ENCODE results near the gene SLAIN2.

The SLAIN2 gene

DNA sequence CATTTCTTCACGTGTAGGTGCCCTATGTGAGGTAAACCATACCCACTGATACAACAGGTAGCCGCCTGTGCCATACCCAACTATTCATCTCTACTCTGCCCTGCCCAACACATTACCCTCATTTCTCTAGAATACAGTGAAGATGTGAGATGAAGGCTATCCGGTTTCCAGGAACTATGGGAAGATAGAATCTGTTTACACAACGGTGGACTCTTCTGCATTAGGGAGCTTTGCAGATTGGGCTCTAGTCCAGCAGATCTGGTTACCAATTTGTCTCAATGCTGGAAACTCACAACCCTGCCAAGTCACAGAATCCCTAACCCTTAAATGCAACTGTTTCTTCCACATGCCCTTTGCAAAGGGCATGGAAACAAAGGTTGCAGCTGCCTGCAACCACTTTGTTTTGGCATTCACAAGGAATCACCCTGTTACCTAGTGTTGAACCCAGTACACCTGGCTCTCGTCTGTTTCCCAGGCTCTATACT, 6.4 kb upstream of the SLAIN2 start:
- DNase-seq: no peak

GRCh38 chr4:48336146-48336870, 5.0 kb upstream of the SLAIN2 start:
- no peak for DNase-seq

DNA sequence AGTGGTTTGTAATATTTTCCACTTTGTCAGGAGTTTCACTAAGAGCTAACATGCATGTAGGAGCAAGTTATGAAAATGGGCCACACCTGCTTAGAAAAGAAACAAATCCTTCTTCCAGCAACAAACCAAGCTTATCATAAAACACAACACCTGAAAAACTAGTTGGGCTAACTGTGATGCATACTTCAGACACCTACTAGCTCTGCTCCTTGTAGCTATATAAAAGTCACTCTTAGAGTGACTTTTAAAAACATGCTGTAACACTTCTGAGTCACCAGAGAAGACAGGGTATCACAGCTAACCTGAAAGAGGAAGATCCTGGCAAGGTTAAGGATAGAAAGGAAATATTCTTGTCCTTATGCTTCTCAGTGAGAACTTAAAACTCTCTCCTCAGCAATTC, 3.6 kb upstream of the SLAIN2 start:
- no peak for DNase-seq

GRCh38 chr4:48339642-48340041, 1.7 kb upstream of the SLAIN2 start:
- DNase-seq: no peak

- DNase-seq: peak; percentile 1
These were observed 909 bp upstream of the SLAIN2 start for GRCh38 chr4:48340276-48340964.

DNA sequence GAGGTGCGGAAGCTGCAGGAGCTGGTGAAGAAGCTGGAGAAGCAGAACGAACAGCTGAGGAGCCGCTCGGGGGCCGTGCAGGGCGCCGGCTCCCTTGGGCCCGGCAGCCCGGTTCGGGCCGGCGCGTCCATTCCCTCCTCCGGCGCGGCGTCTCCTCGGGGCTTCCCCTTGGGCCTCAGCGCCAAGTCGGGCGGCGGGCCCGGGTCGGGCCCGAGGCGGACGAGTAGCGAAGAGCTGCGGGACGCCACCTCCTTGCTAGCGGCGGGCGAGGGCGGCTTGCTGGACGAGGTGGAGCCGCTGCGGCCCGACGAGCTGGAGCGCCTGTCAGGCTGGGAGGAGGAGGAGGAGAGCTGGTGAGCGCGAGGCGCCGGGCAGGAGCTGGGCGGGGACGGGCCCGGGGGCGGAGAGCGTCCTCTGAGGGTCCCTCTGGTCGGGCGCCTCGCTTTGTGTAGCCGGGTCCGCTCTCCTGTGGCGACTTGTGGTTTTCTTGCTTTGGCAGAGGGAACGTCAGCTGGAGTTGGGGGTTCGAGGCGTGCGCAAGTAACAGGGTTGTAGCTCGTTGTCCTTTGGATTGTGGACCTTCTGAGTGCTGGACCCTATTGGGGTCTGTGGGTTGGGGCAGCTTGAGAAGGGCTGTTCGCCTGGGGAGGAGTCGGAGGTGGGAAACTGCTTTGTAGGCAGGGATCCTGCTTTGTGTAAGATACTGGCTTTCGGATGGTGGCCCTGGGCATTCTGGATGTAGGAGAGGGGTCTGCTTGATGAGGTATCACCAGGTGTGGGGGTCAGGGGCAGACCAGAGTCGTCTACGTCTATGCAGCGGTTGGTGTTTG, 662 bp downstream of the SLAIN2 start:
- DNase-seq: peak; percentile 41

- DNase-seq: no peak
These were observed 1.2 kb downstream of the SLAIN2 start for GRCh38 chr4:48342606-48342880.

DNA sequence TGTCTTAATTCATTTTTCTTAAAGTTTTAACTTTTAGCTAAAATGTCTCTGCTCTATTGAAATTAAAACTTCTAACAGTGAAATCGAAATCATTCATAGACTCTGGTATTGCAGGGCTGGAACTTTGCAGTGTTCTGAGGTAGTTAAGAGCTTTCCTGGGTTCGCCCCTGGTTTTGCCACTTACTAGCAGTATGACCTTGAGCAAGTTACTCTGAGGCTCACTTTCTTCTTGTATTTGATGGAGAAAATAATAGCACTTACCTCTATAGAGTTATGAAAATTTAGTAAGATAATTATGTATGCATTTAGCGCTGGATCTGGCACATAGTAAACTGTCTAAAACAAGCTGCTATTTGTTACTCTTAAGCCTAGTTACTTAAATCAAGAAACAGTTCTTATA, 1.7 kb downstream of the SLAIN2 start:
- no peak for DNase-seq

DNA sequence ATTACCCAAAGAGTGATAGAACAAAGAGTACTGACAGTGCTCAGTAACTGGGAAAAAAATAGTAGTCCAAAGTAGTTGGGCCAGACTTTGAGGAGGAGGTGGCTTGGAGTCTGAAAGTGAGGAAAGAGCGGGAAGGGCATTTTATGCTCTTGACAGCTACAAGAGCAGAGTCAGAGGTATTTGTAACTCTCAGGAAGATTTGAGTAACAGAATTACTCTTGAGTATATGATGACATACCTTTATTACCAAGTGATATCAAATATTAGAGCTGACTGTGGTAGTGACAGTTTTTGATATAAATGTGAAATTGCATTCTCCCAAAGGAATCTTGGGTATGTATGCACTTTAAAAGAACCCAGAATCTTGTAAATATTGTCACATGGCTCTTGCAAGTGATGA, 2.2 kb downstream of the SLAIN2 start:
- DNase-seq: no peak

DNA sequence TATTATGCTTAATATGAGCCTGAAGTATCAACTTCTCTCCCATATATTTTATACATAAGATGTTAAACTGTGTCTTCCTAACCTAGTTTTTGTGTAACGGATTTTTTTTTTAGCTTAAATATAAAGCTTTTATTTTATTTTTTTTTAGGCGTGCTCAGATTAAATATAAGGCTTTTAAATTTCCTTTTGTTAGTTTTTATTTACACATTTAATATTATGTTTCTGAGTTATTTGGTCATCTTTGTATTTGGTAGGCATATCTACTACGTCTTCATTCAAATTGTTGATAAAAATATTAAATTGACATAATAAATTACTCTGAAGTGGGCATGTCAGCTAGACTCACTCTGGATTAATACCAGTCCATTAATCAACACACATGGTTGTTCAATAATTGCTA, 4.2 kb downstream of the SLAIN2 start:
- no peak for DNase-seq

DNA sequence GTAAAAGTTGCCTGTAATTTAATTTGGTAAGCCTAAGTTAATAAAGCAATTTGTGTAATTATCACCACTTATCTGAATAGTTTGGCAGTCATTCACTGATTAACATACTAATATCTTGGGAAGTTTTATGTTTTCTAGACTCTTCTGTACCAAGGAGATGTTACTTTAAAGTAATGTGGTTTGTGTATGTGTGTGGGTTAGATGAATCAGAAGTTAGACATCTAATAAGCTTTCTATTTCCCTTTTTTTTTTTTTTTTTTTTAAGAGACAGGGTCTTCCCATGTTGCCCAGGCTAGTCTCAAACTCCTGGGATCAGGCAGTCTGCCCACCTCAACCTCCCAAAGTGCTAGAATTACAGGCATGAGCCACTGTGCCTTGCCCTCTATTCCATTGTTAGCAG, 5.3 kb downstream of the SLAIN2 start:
- no peak for DNase-seq

DNA sequence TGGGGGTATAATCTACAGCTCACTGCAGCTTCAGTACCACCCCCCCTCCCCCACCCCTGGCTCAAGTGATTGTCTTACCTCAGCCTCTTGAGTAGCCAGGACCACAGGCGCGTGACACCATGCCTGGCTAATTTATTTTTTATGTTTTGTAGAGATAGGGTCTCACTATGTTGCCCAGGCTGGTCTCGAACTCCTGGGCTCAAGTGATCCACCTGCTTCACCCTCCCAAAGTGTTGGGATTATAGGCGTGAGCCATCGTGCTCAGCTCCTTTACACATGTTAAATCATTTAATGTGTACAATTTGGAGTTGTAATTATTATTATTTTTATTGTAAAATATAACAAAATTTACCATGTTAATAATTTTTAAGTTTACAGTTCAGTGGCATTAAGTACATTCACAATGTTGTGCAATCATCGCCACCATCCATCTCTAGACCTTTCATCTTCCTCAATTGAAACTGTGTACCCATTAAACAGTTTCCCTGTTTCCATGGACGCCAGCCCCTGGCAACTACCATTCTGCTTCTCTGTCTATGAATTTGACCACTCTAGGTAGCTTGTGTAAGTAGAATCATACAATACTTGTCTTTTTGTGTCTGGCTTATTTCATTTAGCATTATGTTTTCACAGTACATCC, 6.1 kb downstream of the SLAIN2 start:
- no peak for DNase-seq

- no peak for DNase-seq
These were observed 9.5 kb downstream of the SLAIN2 start for GRCh38 chr4:48350871-48351270.

DNA sequence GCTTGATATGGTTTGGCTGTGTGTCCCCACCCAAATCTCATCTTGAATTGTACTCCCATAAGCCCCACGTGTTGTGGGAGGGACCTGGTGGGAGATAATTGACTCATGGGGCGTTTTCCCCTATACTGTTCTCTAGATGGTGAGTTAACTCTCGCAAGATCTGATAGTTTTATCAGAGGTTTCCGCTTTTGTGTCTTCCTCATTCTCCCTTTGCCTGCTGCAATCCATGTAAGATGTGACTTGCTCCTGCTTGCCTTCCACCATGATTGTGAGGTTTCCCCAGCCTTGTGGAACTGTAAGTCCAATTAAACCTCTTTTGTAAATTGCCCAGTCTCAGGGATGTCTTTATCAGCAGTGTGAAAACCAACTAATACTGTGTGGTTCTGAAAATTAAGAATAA, 11.5 kb downstream of the SLAIN2 start:
- no peak for DNase-seq

GRCh38 chr4:48356355-48356754, 15.0 kb downstream of the SLAIN2 start:
- no peak for DNase-seq

- no peak for DNase-seq
These were observed 19.1 kb downstream of the SLAIN2 start for GRCh38 chr4:48360285-48361011.

- DNase-seq: no peak
These were observed 19.7 kb downstream of the SLAIN2 start for GRCh38 chr4:48361012-48361400.

GRCh38 chr4:48366611-48367010, 25.3 kb downstream of the SLAIN2 start:
- DNase-seq: no peak

DNA sequence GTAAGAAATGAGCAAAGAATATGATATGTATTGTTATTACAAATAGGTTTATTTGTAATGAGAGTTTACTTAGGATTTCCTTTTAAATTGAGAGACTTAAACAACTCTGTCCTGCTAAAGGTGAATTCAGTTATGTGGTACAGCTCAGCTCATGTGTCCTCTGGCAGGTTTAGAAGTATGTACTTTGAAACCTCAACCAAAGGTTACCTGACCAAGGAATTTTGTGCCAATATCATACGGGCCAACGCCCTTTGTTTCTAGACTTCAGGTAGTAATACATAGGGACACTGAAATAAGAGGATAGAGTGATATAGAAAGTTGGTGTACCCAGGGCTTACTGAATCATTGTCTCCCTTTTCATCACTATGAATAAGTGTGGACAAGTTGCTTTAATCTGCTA, 25.7 kb downstream of the SLAIN2 start:
- no peak for DNase-seq

GRCh38 chr4:48368389-48368788, 27.1 kb downstream of the SLAIN2 start:
- DNase-seq: no peak

DNA sequence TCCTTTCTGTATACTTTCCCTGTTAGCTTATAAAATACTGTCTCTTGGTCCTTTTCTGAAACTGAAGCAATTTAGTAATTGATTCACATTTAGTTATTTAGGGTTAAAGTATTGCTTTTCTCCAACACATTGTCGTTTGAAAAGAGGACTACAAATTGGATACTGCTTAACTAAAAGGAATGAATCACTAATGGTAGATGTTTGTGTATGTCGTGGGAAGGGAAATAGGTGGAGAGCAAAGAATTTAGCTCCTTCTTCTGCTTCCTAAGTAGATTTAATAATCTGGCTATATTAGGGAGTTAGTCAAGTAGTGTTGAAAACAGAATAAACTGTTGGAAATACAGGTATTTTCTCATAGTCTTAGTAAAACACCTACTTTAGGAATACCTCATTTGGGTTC, 27.9 kb downstream of the SLAIN2 start:
- DNase-seq: no peak

DNA sequence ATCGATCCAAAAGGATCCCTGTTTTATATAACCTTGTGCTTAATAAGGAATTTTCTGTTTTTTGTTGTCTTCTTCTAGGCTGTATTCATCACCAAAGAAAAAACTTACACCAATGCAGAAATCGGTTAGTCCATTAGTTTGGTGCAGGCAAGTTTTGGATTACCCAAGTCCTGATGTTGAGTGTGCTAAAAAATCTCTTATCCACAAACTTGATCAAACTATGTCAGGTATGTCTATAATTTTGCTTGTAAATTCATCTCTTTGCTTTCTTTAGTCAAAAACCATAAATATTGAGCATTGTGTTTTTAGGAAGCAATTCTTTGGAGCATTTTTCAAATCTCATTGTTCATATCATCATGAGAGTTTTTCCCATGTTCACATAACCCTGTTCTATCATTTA, 28.4 kb downstream of the SLAIN2 start:
- no peak for DNase-seq
